ENCODE data around the gene SEMA5A. TPM values are rescaled to one million over a fixed set of nuclear protein-coding genes. Genes with fewer than 3 reads are reported as not detected.

Gene SEMA5A
- total RNA-seq, 1 donor from 2014 or later = 13.8 TPM

GRCh38 chr5:9263656-9264055, 282.2 kb downstream of the SEMA5A start:
- H3K36me3 Mint-ChIP-seq (ENCODE audit: low read depth, unreplicated experiment) = no peaks in the 10 kb centered on the region
- H3K36me3 ChIP-seq (ENCODE audit: insufficient read depth, low read length) = no peaks in the 10 kb centered on the region
- H2AFZ ChIP-seq (ENCODE audit: low read depth, low read length) = no peak overlapping the region
- H3K9me3 Mint-ChIP-seq (ENCODE audit: unreplicated experiment) = no peaks in the 10 kb centered on the region
- no peak overlapping the region for H3K9ac ChIP-seq (ENCODE audit: low read length)
- H3K27ac ChIP-seq (ENCODE audit: low read depth, low read length) = no peak overlapping the region
- no peaks in the 10 kb centered on the region for H3K9me3 ChIP-seq (ENCODE audit: insufficient read depth, low read depth, low read length)
- no peak overlapping the region for H3K4me3 ChIP-seq (ENCODE audit: insufficient read depth, low read depth, low read length)
- H3K4me1 Mint-ChIP-seq (ENCODE audit: low read depth, unreplicated experiment) = peaks cover 18% of the 10 kb centered on the region
- no peak for DNase-seq (ENCODE audit: low read depth)
- no peak overlapping the region for H3K27ac Mint-ChIP-seq (ENCODE audit: unreplicated experiment)
- no peak overlapping the region for H3K4me2 ChIP-seq (ENCODE audit: low read length)
- TF ChIP-seq EZH2 (IDR thresholded peaks at IDR 0.05; ENCODE audit: insufficient read depth, low read length) = no peak
- TF ChIP-seq, protein P1, sequence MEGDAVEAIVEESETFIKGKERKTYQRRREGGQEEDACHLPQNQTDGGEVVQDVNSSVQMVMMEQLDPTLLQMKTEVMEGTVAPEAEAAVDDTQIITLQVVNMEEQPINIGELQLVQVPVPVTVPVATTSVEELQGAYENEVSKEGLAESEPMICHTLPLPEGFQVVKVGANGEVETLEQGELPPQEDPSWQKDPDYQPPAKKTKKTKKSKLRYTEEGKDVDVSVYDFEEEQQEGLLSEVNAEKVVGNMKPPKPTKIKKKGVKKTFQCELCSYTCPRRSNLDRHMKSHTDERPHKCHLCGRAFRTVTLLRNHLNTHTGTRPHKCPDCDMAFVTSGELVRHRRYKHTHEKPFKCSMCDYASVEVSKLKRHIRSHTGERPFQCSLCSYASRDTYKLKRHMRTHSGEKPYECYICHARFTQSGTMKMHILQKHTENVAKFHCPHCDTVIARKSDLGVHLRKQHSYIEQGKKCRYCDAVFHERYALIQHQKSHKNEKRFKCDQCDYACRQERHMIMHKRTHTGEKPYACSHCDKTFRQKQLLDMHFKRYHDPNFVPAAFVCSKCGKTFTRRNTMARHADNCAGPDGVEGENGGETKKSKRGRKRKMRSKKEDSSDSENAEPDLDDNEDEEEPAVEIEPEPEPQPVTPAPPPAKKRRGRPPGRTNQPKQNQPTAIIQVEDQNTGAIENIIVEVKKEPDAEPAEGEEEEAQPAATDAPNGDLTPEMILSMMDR (IDR thresholded peaks at IDR 0.05; ENCODE audit: insufficient read depth, low read depth, low read length) = no peak
- H3K27me3 Mint-ChIP-seq (ENCODE audit: low read depth, unreplicated experiment) = no peaks in the 10 kb centered on the region
- no peaks in the 10 kb centered on the region for H3K79me2 ChIP-seq (ENCODE audit: insufficient read depth, low read length)
- no peaks in the 10 kb centered on the region for H3K27me3 ChIP-seq (ENCODE audit: insufficient read depth, low read length)
- H3K4me1 ChIP-seq (ENCODE audit: insufficient read depth, low read length) = peaks cover 13% of the 10 kb centered on the region
- H4K20me1 ChIP-seq (ENCODE audit: insufficient read depth, low read length) = no peaks in the 10 kb centered on the region
- no peak for FAIRE-seq
- H3K4me3 Mint-ChIP-seq (ENCODE audit: unreplicated experiment) = no peak overlapping the region

- Mint-ChIP-seq H3K4me3 (ENCODE audit: unreplicated experiment) (no peak overlapping the region), H3K4me1 (ENCODE audit: low read depth, unreplicated experiment) (no peaks in the 10 kb centered on the region), H3K27me3 (ENCODE audit: low read depth, unreplicated experiment) (no peaks in the 10 kb centered on the region), H3K27ac (ENCODE audit: unreplicated experiment) (no peak overlapping the region), H3K9me3 (ENCODE audit: unreplicated experiment) (no peaks in the 10 kb centered on the region), H3K36me3 (ENCODE audit: low read depth, unreplicated experiment) (no peaks in the 10 kb centered on the region)
- peak; percentile 63 for DNase-seq (ENCODE audit: low read depth)
- Histone ChIP-seq H2AFZ (ENCODE audit: low read depth, low read length) (no peak overlapping the region), H3K79me2 (ENCODE audit: insufficient read depth, low read length) (no peaks in the 10 kb centered on the region), H3K9me3 (ENCODE audit: insufficient read depth, low read depth, low read length) (no peaks in the 10 kb centered on the region), H3K4me2 (ENCODE audit: low read length) (peak overlapping the region; percentile 34), H3K4me1 (ENCODE audit: insufficient read depth, low read length) (no peaks in the 10 kb centered on the region), H3K27me3 (ENCODE audit: insufficient read depth, low read length) (no peaks in the 10 kb centered on the region), H3K4me3 (ENCODE audit: insufficient read depth, low read depth, low read length) (no peak overlapping the region), H3K36me3 (ENCODE audit: insufficient read depth, low read length) (no peaks in the 10 kb centered on the region), H3K27ac (ENCODE audit: low read depth, low read length) (peak overlapping the region; percentile 23), H3K9ac (ENCODE audit: low read length) (no peak overlapping the region), H4K20me1 (ENCODE audit: insufficient read depth, low read length) (no peaks in the 10 kb centered on the region)
- FAIRE-seq = no peak
- TF ChIP-seq, protein P1 (IDR thresholded peaks at IDR 0.05; ENCODE audit: insufficient read depth, low read depth, low read length) = no peak
These were observed 294.4 kb downstream of the SEMA5A start for GRCh38 chr5:9251379-9251980.

GRCh38 chr5:9249231-9249630, 296.6 kb downstream of the SEMA5A start:
- H3K9ac ChIP-seq (ENCODE audit: low read length) = no peak overlapping the region
- Mint-ChIP-seq H3K27me3 (ENCODE audit: low read depth, unreplicated experiment) (no peaks in the 10 kb centered on the region), H3K4me1 (ENCODE audit: low read depth, unreplicated experiment) (peaks cover 9% of the 10 kb centered on the region), H3K27ac (ENCODE audit: unreplicated experiment) (no peak overlapping the region), H3K4me3 (ENCODE audit: unreplicated experiment) (no peak overlapping the region), H3K36me3 (ENCODE audit: low read depth, unreplicated experiment) (no peaks in the 10 kb centered on the region), H3K9me3 (ENCODE audit: unreplicated experiment) (no peaks in the 10 kb centered on the region)
- H2AFZ ChIP-seq (ENCODE audit: low read depth, low read length) = no peak overlapping the region
- no peak for DNase-seq (ENCODE audit: low read depth)
- no peaks in the 10 kb centered on the region for H3K36me3 ChIP-seq (ENCODE audit: insufficient read depth, low read length)
- FAIRE-seq = no peak
- no peaks in the 10 kb centered on the region for H3K79me2 ChIP-seq (ENCODE audit: insufficient read depth, low read length)
- TF ChIP-seq, protein P1 (IDR thresholded peaks at IDR 0.05; ENCODE audit: insufficient read depth, low read depth, low read length) = no peak
- no peak for TF ChIP-seq EZH2 (IDR thresholded peaks at IDR 0.05; ENCODE audit: insufficient read depth, low read length)
- H3K27me3 ChIP-seq (ENCODE audit: insufficient read depth, low read length) = no peaks in the 10 kb centered on the region
- H3K4me2 ChIP-seq (ENCODE audit: low read length) = no peak overlapping the region
- no peak overlapping the region for H3K4me3 ChIP-seq (ENCODE audit: insufficient read depth, low read depth, low read length)
- H3K4me1 ChIP-seq (ENCODE audit: insufficient read depth, low read length) = no peaks in the 10 kb centered on the region
- no peaks in the 10 kb centered on the region for H3K9me3 ChIP-seq (ENCODE audit: insufficient read depth, low read depth, low read length)
- H4K20me1 ChIP-seq (ENCODE audit: insufficient read depth, low read length) = no peaks in the 10 kb centered on the region
- H3K27ac ChIP-seq (ENCODE audit: low read depth, low read length) = no peak overlapping the region

Data from astrocyte (in vitro differentiated cells and primary cell).